Endodermal cell (in vitro differentiated cells): ENCODE data around the gene LRRC39. TPM values are rescaled to one million over a fixed set of nuclear protein-coding genes. Genes with fewer than 3 reads are reported as not detected.
"Not testable (repeated sequence)": the region's sequence is repeated elsewhere in the genome, so short reads cannot be mapped to it uniquely, and the experiment has no call there.

Source experiments
- DNase-seq: peaks from one replicate; pipeline ENCODE4 v3.0.0-alpha.2; 2017
- H3K27ac ChIP-seq: 2 replicates; pipeline ENCODE4 v1.5.1; 2013; ENCODE audit warnings: mild to moderate bottlenecking, low read depth, low read length, moderate library complexity
- H3K27me3 ChIP-seq: 2 replicates; pipeline ENCODE4 v1.6.1; 2013; ENCODE audit warnings: mild to moderate bottlenecking, low read length, moderate library complexity; ENCODE audit not compliant: insufficient read depth, control insufficient read depth, poor library complexity, severe bottlenecking
- H3K36me3 ChIP-seq: 2 replicates; pipeline ENCODE4 v1.7.0; 2013; ENCODE audit warnings: mild to moderate bottlenecking, low read length, moderate library complexity; ENCODE audit not compliant: control insufficient read depth, insufficient read depth
- H3K4me1 ChIP-seq: one replicate; pipeline ENCODE4 v1.7.0; 2013; ENCODE audit warnings: low read length; ENCODE audit not compliant: control insufficient read depth, insufficient read depth
- H3K4me3 ChIP-seq: 2 replicates; pipeline ENCODE4 v1.5.1; 2013; ENCODE audit warnings: mild to moderate bottlenecking, low read length, moderate library complexity
- H3K9ac ChIP-seq: 2 replicates; pipeline ENCODE4 v1.6.1; 2013; ENCODE audit warnings: mild to moderate bottlenecking, low read length, moderate library complexity; ENCODE audit not compliant: poor library complexity, severe bottlenecking; ENCODE audit errors: extremely low read depth
- H3K9me3 ChIP-seq: 2 replicates; pipeline ENCODE4 v1.6.1; 2013; ENCODE audit warnings: mild to moderate bottlenecking, low read length, moderate library complexity; ENCODE audit not compliant: control insufficient read depth
- H3K27ac Mint-ChIP-seq: 2 replicates; pipeline ENCODE4 v1.8.0; 2020; ENCODE audit warnings: mixed read lengths
- H3K27me3 Mint-ChIP-seq: 2 replicates; pipeline ENCODE4 v1.8.0; 2021; ENCODE audit warnings: mild to moderate bottlenecking, mixed read lengths; ENCODE audit not compliant: insufficient read depth
- H3K36me3 Mint-ChIP-seq: 2 replicates; pipeline ENCODE4 v1.8.0; 2020; ENCODE audit warnings: low read depth, mixed read lengths
- H3K4me1 Mint-ChIP-seq: 2 replicates; pipeline ENCODE4 v1.8.0; 2020; ENCODE audit warnings: mixed read lengths
- H3K4me3 Mint-ChIP-seq: 2 replicates; pipeline ENCODE4 v1.8.0; 2020; ENCODE audit warnings: mild to moderate bottlenecking, moderate library complexity, mixed read lengths
- H3K9me3 Mint-ChIP-seq: 2 replicates; pipeline ENCODE4 v1.8.0; 2020; ENCODE audit warnings: mild to moderate bottlenecking, mixed read lengths
- CTCF ChIP-seq: fragments of 200-600 bp; sonication (generic); conservative IDR thresholded peaks from 2 replicates; pipeline ENCODE4 v1.5.0; 2021; ENCODE audit warnings: antibody characterized with exemption, mild to moderate bottlenecking
- whole genome bisulfite sequencing, 2 experiments: methylation state at CpG; one replicate each; pipeline versions ENCODE4 v1.1.5 to v1.1.7; 2013; ENCODE audit warnings: missing lambda C conversion rate in 2 of 2, mixed read lengths in 1 of 2; ENCODE audit not compliant: insufficient coverage in 1 of 2, insufficient read length in 1 of 2; 5-methylcytosine and 5-hydroxymethylcytosine counted together
- total RNA-seq, 2 donors: library from RNA; stranded (reverse); fragmentation: NEBNext Ultra II Directional in 1 of 2; extraction: Animal tissue kit (Norgen Biotek cat#: 25700) in 1 of 2; gene quantifications; 2 replicates in 1 of 2; 3 replicates in 1 of 2; pipeline ENCODE4 v1.2.1, GENCODE V29; 2021

Gene LRRC39
- total RNA-seq, 2 donors from 2014 or later = 0.24 to 0.84 TPM

- Mint-ChIP-seq H3K4me1 (peaks cover 5% of the 10 kb centered on the region), H3K4me3 (no peak overlapping the region), H3K27ac (no peak overlapping the region), H3K9me3 (no peaks in the 10 kb centered on the region), H3K36me3 (peaks cover 51% of the 10 kb centered on the region), H3K27me3 (no peaks in the 10 kb centered on the region)
- WGBS, 2 experiments = 95 to 97% methylated on average over 21 to 37 of the region's 37 CpGs
- Histone ChIP-seq H3K36me3 (peaks cover 62% of the 10 kb centered on the region), H3K27me3 (no peaks in the 10 kb centered on the region), H3K4me1 (no peaks in the 10 kb centered on the region), H3K9me3 (no peaks in the 10 kb centered on the region), H3K27ac (no peak overlapping the region), H3K9ac (no peak overlapping the region), H3K4me3 (no peak overlapping the region)
- no peak for TF ChIP-seq CTCF
- peak; percentile 44 for DNase-seq
These were observed 35.1 kb upstream of the LRRC39 start for GRCh38 chr1:100213141-100213540.

- Mint-ChIP-seq H3K4me3 (no peak overlapping the region), H3K9me3 (peaks cover 15% of the 10 kb centered on the region), H3K27ac (no peak overlapping the region), H3K36me3 (peaks cover 73% of the 10 kb centered on the region), H3K27me3 (no peaks in the 10 kb centered on the region), H3K4me1 (no peaks in the 10 kb centered on the region)
- no peaks in the 10 kb centered on the region for H3K4me1 ChIP-seq
- peaks cover 21% of the 10 kb centered on the region for H3K9me3 ChIP-seq
- 96 to 100% methylated on average over 2 of the region's 2 CpGs for WGBS, 2 experiments
- no peak overlapping the region for H3K27ac ChIP-seq
- H3K9ac ChIP-seq = no peak overlapping the region
- peaks cover 48% of the 10 kb centered on the region for H3K36me3 ChIP-seq
- DNase-seq = no peak
- no peak for TF ChIP-seq CTCF
- H3K27me3 ChIP-seq = no peaks in the 10 kb centered on the region
- H3K4me3 ChIP-seq = no peak overlapping the region
These were observed 28.2 kb upstream of the LRRC39 start for GRCh38 chr1:100206301-100206700.

GRCh38 chr1:100205593-100205992, 27.5 kb upstream of the LRRC39 start:
- H3K27me3 Mint-ChIP-seq, DNase-seq, H3K4me3 Mint-ChIP-seq, H3K4me1 ChIP-seq, H3K4me3 ChIP-seq, H3K27me3 ChIP-seq, H3K27ac Mint-ChIP-seq, H3K4me1 Mint-ChIP-seq, H3K9ac ChIP-seq, H3K27ac ChIP-seq: not testable (repeated sequence)
- H3K36me3 ChIP-seq = peaks cover 45% of the 10 kb centered on the region
- Mint-ChIP-seq H3K9me3 (peaks cover 15% of the 10 kb centered on the region), H3K36me3 (peaks cover 75% of the 10 kb centered on the region)
- 100% methylated on average over 1 to 2 of the region's 2 CpGs for WGBS, 2 experiments
- H3K9me3 ChIP-seq = peaks cover 23% of the 10 kb centered on the region

- H3K9ac ChIP-seq, H3K27ac Mint-ChIP-seq, H3K4me1 ChIP-seq, H3K4me3 ChIP-seq, H3K27ac ChIP-seq, H3K4me3 Mint-ChIP-seq, DNase-seq, H3K27me3 ChIP-seq, H3K27me3 Mint-ChIP-seq: not testable (repeated sequence)
- 88 to 97% methylated on average over 1 to 2 of the region's 2 CpGs for WGBS, 2 experiments
- peaks cover 15% of the 10 kb centered on the region for H3K9me3 Mint-ChIP-seq
- peaks cover 23% of the 10 kb centered on the region for H3K9me3 ChIP-seq
- peaks cover 41% of the 10 kb centered on the region for H3K36me3 ChIP-seq
- H3K36me3 Mint-ChIP-seq = peaks cover 75% of the 10 kb centered on the region
- peaks cover 10% of the 10 kb centered on the region for H3K4me1 Mint-ChIP-seq
These were observed 27.0 kb upstream of the LRRC39 start for GRCh38 chr1:100205103-100205502.

- peaks cover 14% of the 10 kb centered on the region for H3K4me1 Mint-ChIP-seq
- not testable (repeated sequence) for H3K9ac ChIP-seq
These were observed 24.6 kb upstream of the LRRC39 start for GRCh38 chr1:100202703-100203102.

GRCh38 chr1:100200060-100200459, 22.0 kb upstream of the LRRC39 start:
- H3K36me3 Mint-ChIP-seq = peaks cover 73% of the 10 kb centered on the region
- WGBS, 2 experiments = 38 to 52% methylated on average over 2 to 6 of the region's 6 CpGs
- H3K4me3 ChIP-seq, H3K9me3 Mint-ChIP-seq, H3K9ac ChIP-seq, H3K4me3 Mint-ChIP-seq, H3K27me3 ChIP-seq, H3K27me3 Mint-ChIP-seq, H3K27ac ChIP-seq, H3K4me1 ChIP-seq, H3K9me3 ChIP-seq: not testable (repeated sequence)
- peaks cover 14% of the 10 kb centered on the region for H3K4me1 Mint-ChIP-seq
- DNase-seq = peak; percentile 82
- peaks cover 52% of the 10 kb centered on the region for H3K36me3 ChIP-seq
- H3K27ac Mint-ChIP-seq = peak overlapping the region; percentile 76

More at GRCh38 chr1:100202703-100203102, 24.6 kb upstream of the LRRC39 start:
- H3K27me3 ChIP-seq, H3K4me3 ChIP-seq, H3K27ac Mint-ChIP-seq, H3K4me1 ChIP-seq, DNase-seq, H3K4me3 Mint-ChIP-seq, H3K27ac ChIP-seq, H3K27me3 Mint-ChIP-seq: not testable (repeated sequence)
- peaks cover 50% of the 10 kb centered on the region for H3K36me3 ChIP-seq
- Mint-ChIP-seq H3K9me3 (peaks cover 15% of the 10 kb centered on the region), H3K36me3 (peaks cover 79% of the 10 kb centered on the region)
- WGBS, 2 experiments = 60 to 97% methylated on average over 1 to 2 of the region's 2 CpGs
- peaks cover 23% of the 10 kb centered on the region for H3K9me3 ChIP-seq
